Left ventricle myocardium inferior (tissue), 1 donor: ENCODE measurements around the gene DEDD. TPM values are rescaled to one million over a fixed set of nuclear protein-coding genes. Genes with fewer than 3 reads are reported as not detected.
A peak's percentile ranks its signal among the peaks of the same experiment; 100 is the strongest.

Experiments
- DNase-seq: peaks from one replicate; pipeline ENCODE4 v3.0.0-alpha.2; 2020
- H3K27ac ChIP-seq: fragments of 200-600 bp; replicated peaks from 2 replicates; pipeline ENCODE4 v1.8.0; 2021
- H3K27me3 ChIP-seq: fragments of 200-600 bp; 2 replicates; pipeline ENCODE4 v1.8.0; 2021; ENCODE audit warnings: low read depth
- H3K36me3 ChIP-seq: fragments of 200-600 bp; 2 replicates; pipeline ENCODE4 v1.8.0; 2021
- H3K4me1 ChIP-seq: fragments of 200-600 bp; 2 replicates; pipeline ENCODE4 v1.8.0; 2021
- H3K4me3 ChIP-seq: fragments of 200-600 bp; 2 replicates; pipeline ENCODE4 v1.8.0; 2021; ENCODE audit warnings: mild to moderate bottlenecking, moderate library complexity
- H3K9me3 ChIP-seq: fragments of 200-600 bp; replicated peaks from 2 replicates; pipeline ENCODE4 v1.8.0; 2021
- CTCF ChIP-seq: fragments of 200-600 bp; IDR thresholded peaks from 2 replicates; pipeline ENCODE4 v1.8.0; 2021; ENCODE audit warnings: antibody characterized with exemption, mild to moderate bottlenecking, borderline replicate concordance
- intact Hi-C: fragments of 100-400 bp; cut with micrococcal nuclease; formaldehyde crosslinking; loops from one replicate; pipeline ENCODE4 v1.11.0; 2022
- total RNA-seq: library from RNA; stranded (reverse); fragmentation: NEBNext Ultra II Directional; extraction: Animal tissue kit (Norgen Biotek cat#: 25700); gene quantifications from one replicate; pipeline ENCODE4 v1.2.1, GENCODE V29; 2021
- donor health status: DM: no; HTN: yes; CAD: no; lungs with severe emphysema.

DEDD gene
- total RNA-seq, 1 donor from 2014 or later = 25.2 TPM

- TF ChIP-seq CTCF = no peak
- H3K27ac ChIP-seq = peak overlapping the region; percentile 95
- DNase-seq = no peak
- H3K36me3 ChIP-seq = peaks cover 34% of the 10 kb centered on the region
- intact Hi-C loops = no loop called here
- peak overlapping the region; percentile 94 for H3K4me3 ChIP-seq
- H3K27me3 ChIP-seq = no peaks in the 10 kb centered on the region
- no peaks in the 10 kb centered on the region for H3K9me3 ChIP-seq
- H3K4me1 ChIP-seq = peaks cover 56% of the 10 kb centered on the region
Observed at GRCh38 chr1:161158316-161159010, 26.0 kb upstream of the DEDD start.

GRCh38 chr1:161157867-161158266 is 25.4 kb upstream of the DEDD start:
- Histone ChIP-seq H3K9me3 (no peaks in the 10 kb centered on the region), H3K27ac (no peak overlapping the region), H3K4me1 (peaks cover 62% of the 10 kb centered on the region), H3K27me3 (no peaks in the 10 kb centered on the region), H3K4me3 (no peak overlapping the region), H3K36me3 (peaks cover 28% of the 10 kb centered on the region)
- intact Hi-C loops = no loop called here
- TF ChIP-seq CTCF = no peak
- no peak for DNase-seq

- peaks cover 21% of the 10 kb centered on the region for H3K36me3 ChIP-seq
- TF ChIP-seq CTCF = no peak
- peak; percentile 73 for DNase-seq
- H3K4me1 ChIP-seq = peaks cover 30% of the 10 kb centered on the region
- no peaks in the 10 kb centered on the region for H3K9me3 ChIP-seq
- peak within 1 kb of the TSS; percentile 97 for H3K27ac ChIP-seq
- no peaks in the 10 kb centered on the region for H3K27me3 ChIP-seq
- intact Hi-C loops = no loop called here
- H3K4me3 ChIP-seq = peak within 1 kb of the TSS; percentile 96
Observed at GRCh38 chr1:161153682-161154337, 21.3 kb upstream of the DEDD start, which contains the start of gene UFC1. TSS of gene UFC1 (plus strand) at chr1:161153978. CDS start at chr1:161153998, 20 bp downstream.

- TF ChIP-seq CTCF = no peak
- peak overlapping the region; percentile 96 for H3K4me3 ChIP-seq
- intact Hi-C loops = no loop called here
- no peaks in the 10 kb centered on the region for H3K27me3 ChIP-seq
- peaks cover 17% of the 10 kb centered on the region for H3K36me3 ChIP-seq
- H3K9me3 ChIP-seq = no peaks in the 10 kb centered on the region
- no peak for DNase-seq
- H3K27ac ChIP-seq = peak overlapping the region; percentile 97
- peaks cover 25% of the 10 kb centered on the region for H3K4me1 ChIP-seq
Observed at GRCh38 chr1:161153176-161153575, 20.7 kb upstream of the DEDD start.

GRCh38 chr1:161145832-161146231 is 13.4 kb upstream of the DEDD start:
- H3K27ac ChIP-seq = no peak overlapping the region
- H3K36me3 ChIP-seq = no peaks in the 10 kb centered on the region
- intact Hi-C loops = no loop called here
- H3K9me3 ChIP-seq = no peaks in the 10 kb centered on the region
- H3K4me1 ChIP-seq = no peaks in the 10 kb centered on the region
- H3K27me3 ChIP-seq = no peaks in the 10 kb centered on the region
- H3K4me3 ChIP-seq = no peak overlapping the region
- TF ChIP-seq CTCF = no peak
- DNase-seq = no peak
